Measurements from ENCODE around the gene HOXD10. TPM values are rescaled to one million over a fixed set of nuclear protein-coding genes. Genes with fewer than 3 reads are reported as not detected.

Gene HOXD10
- polyA plus RNA-seq, 1 donor from 2014 or later: not detected

GRCh38 chr2:176160986-176161824, 44.6 kb downstream of the HOXD10 start:
- H3K9me3 ChIP-seq (ENCODE audit: low read length): peaks cover 23% of the 10 kb centered on the region
- TF ChIP-seq CTCF (IDR thresholded peaks at IDR 0.05; ENCODE audit: poor library complexity, severe bottlenecking) (no peak), TAF1 (IDR thresholded peaks at IDR 0.05; ENCODE audit: low read depth) (no peak), SMC3 (conservative IDR thresholded peaks at IDR 0.05; ENCODE audit: poor library complexity) (no peak)
- no peaks in the 10 kb centered on the region for H3K36me3 ChIP-seq (ENCODE audit: insufficient read depth, low read length)
- H3K4me2 ChIP-seq (ENCODE audit: low read length): no peak overlapping the region
- H3F3A ChIP-seq (ENCODE audit: insufficient read depth, low read length, poor library complexity, severe bottlenecking): no peaks in the 10 kb centered on the region
- H3K27ac ChIP-seq (ENCODE audit: low read length): no peak overlapping the region
- H3K9ac ChIP-seq (ENCODE audit: low read length): no peak overlapping the region
- H3K27me3 ChIP-seq (ENCODE audit: insufficient read depth, low read depth, low read length): peaks cover 100% of the 10 kb centered on the region
- H3K9me2 ChIP-seq (ENCODE audit: insufficient read depth, low read length): no peaks in the 10 kb centered on the region
- H3K4me3 ChIP-seq (ENCODE audit: low read length): no peak overlapping the region
- H4K20me1 ChIP-seq (ENCODE audit: insufficient read depth): no peaks in the 10 kb centered on the region
- H2AFZ ChIP-seq (ENCODE audit: low read depth, low read length): no peak overlapping the region
- H3K79me2 ChIP-seq (replicated peaks; ENCODE audit: insufficient read depth, low read length): no peaks in the 10 kb centered on the region

- Histone ChIP-seq H3K9me3 (ENCODE audit: low read length) (peaks cover 23% of the 10 kb centered on the region), H3K4me3 (ENCODE audit: low read length) (no peak overlapping the region), H3F3A (ENCODE audit: insufficient read depth, low read length, poor library complexity, severe bottlenecking) (no peaks in the 10 kb centered on the region), H3K9me2 (ENCODE audit: insufficient read depth, low read length) (no peaks in the 10 kb centered on the region), H3K27ac (ENCODE audit: low read length) (no peak overlapping the region), H3K79me2 (replicated peaks; ENCODE audit: insufficient read depth, low read length) (no peaks in the 10 kb centered on the region), H2AFZ (ENCODE audit: low read depth, low read length) (no peak overlapping the region), H3K4me2 (ENCODE audit: low read length) (no peak overlapping the region), H4K20me1 (ENCODE audit: insufficient read depth) (no peaks in the 10 kb centered on the region), H3K27me3 (ENCODE audit: insufficient read depth, low read depth, low read length) (peaks cover 100% of the 10 kb centered on the region), H3K9ac (ENCODE audit: low read length) (no peak overlapping the region), H3K36me3 (ENCODE audit: insufficient read depth, low read length) (no peaks in the 10 kb centered on the region)
- TF ChIP-seq POLR2AphosphoS5 (IDR thresholded peaks at IDR 0.05) (no peak), MXI1 (conservative IDR thresholded peaks at IDR 0.05; ENCODE audit: poor library complexity, severe bottlenecking) (no peak), CTCF (IDR thresholded peaks at IDR 0.05; ENCODE audit: poor library complexity, severe bottlenecking) (no peak), TAF1 (IDR thresholded peaks at IDR 0.05; ENCODE audit: low read depth) (no peak), REST (IDR thresholded peaks at IDR 0.05; ENCODE audit: borderline replicate concordance) (no peak), SMC3 (conservative IDR thresholded peaks at IDR 0.05; ENCODE audit: poor library complexity) (no peak), EZH2 (IDR thresholded peaks at IDR 0.05; ENCODE audit: borderline replicate concordance, insufficient read depth, low read length, poor library complexity, severe bottlenecking) (no peak), RAD21 (conservative IDR thresholded peaks at IDR 0.05) (no peak), EP300 (conservative IDR thresholded peaks at IDR 0.05; ENCODE audit: poor library complexity, severe bottlenecking) (no peak)
Measured at GRCh38 chr2:176161825-176162626, 45.4 kb downstream of the HOXD10 start.
